Measurements from ENCODE around the gene TMEM255B.

TMEM255B gene

GRCh38 chr13:113732176-113732960 is 26.7 kb upstream of the TMEM255B start:
- TF ChIP-seq PATZ1 (CRISPR knock-in tag; IDR thresholded peaks at IDR 0.05; ENCODE audit: borderline replicate concordance) (no peak), ZNF70 (CRISPR knock-in tag; IDR thresholded peaks at IDR 0.05) (no peak), GLIS3 (CRISPR knock-in tag; IDR thresholded peaks at IDR 0.05) (no peak), ZC3H10 (CRISPR knock-in tag; IDR thresholded peaks at IDR 0.05) (no peak), CSDC2 (CRISPR knock-in tag; IDR thresholded peaks at IDR 0.05) (no peak), ARNTL (CRISPR knock-in tag; IDR thresholded peaks at IDR 0.05; ENCODE audit: borderline replicate concordance, low read depth) (no peak), ISL1 (CRISPR knock-in tag; IDR thresholded peaks at IDR 0.05) (no peak), ZNF8 (CRISPR knock-in tag; IDR thresholded peaks at IDR 0.05) (no peak), ZNF565 (CRISPR knock-in tag; conservative IDR thresholded peaks at IDR 0.05; ENCODE audit: low read depth) (no peak), ZFP30 (CRISPR knock-in tag; IDR thresholded peaks at IDR 0.05) (no peak), TOX (CRISPR knock-in tag; IDR thresholded peaks at IDR 0.05; ENCODE audit: borderline replicate concordance) (no peak), TSHZ2 (CRISPR knock-in tag; IDR thresholded peaks at IDR 0.05) (no peak), POU6F1 (CRISPR knock-in tag; IDR thresholded peaks at IDR 0.05; ENCODE audit: borderline replicate concordance, low read depth) (no peak), TCF4 (CRISPR knock-in tag; IDR thresholded peaks at IDR 0.05; ENCODE audit: borderline replicate concordance) (no peak), PPARA (CRISPR knock-in tag; IDR thresholded peaks at IDR 0.05; ENCODE audit: borderline replicate concordance) (no peak), ZFP3 (CRISPR knock-in tag; IDR thresholded peaks at IDR 0.05) (no peak), SNAI2 (CRISPR knock-in tag; IDR thresholded peaks at IDR 0.05) (no peak), CREB5 (CRISPR knock-in tag; IDR thresholded peaks at IDR 0.05; ENCODE audit: low read depth) (no peak)
- ATAC-seq, result no peak

GRCh38 chr13:113732961-113733950 is 25.8 kb upstream of the TMEM255B start:
- TF ChIP-seq TSHZ2 (CRISPR knock-in tag; IDR thresholded peaks at IDR 0.05) (no peak), CSDC2 (CRISPR knock-in tag; IDR thresholded peaks at IDR 0.05) (no peak)
- no peak for ATAC-seq
